ENCODE measurements around the gene EPHA6. TPM values are rescaled to one million over a fixed set of nuclear protein-coding genes. Genes with fewer than 3 reads are reported as not detected.

The EPHA6 gene
- total and polyA plus RNA-seq, 10 of the 15 experiments (the other 5 are each of a cell fraction or from before 2014, with no cell fraction given): not detected

DNA sequence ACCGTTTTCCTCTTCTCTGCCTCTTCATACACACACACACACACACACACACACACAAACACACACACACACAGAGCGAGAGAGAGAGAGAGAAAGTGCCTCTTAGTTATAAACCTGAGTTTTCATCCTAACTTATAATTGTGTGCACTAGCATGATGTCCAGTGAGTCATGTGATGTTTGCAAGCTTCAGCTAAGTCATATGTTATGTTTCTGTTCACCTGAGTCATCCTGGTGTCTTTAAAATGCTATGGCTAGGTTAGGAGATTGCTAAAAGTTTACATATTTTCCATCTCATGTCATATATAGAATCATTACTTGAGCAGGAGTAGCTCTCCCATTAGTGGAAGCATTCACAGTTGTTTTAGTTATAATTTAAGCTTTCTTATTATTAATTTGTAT lies 155.8 kb downstream of the EPHA6 start:
- no peak for ATAC-seq
- Histone ChIP-seq H3K27ac (ENCODE audit: control insufficient read depth, insufficient read depth) (no peak overlapping the region), H3K4me1 (ENCODE audit: control insufficient read depth, insufficient read depth, low read length) (no peaks in the 10 kb centered on the region), H2AFZ (ENCODE audit: control insufficient read depth, low read depth, low read length) (no peak overlapping the region), H3K9me3 (replicated peaks; ENCODE audit: control insufficient read depth, insufficient read depth, low read length) (no peaks in the 10 kb centered on the region), H3K4me2 (ENCODE audit: control insufficient read depth, insufficient read depth) (no peak overlapping the region), H3K79me2 (ENCODE audit: control insufficient read depth, insufficient read depth, low read length) (no peaks in the 10 kb centered on the region), H3K27me3 (replicated peaks in 1 of 2; ENCODE audit: control insufficient read depth in 2 of 2, insufficient read depth in 2 of 2, low read length in 1 of 2) (no peaks in the 10 kb centered on the region), H3K4me3 (no peak overlapping the region), H3K36me3 (ENCODE audit: control insufficient read depth in 2 of 2, insufficient read depth in 2 of 2, low read length in 1 of 2) (no peaks in the 10 kb centered on the region), H4K20me1 (ENCODE audit: control insufficient read depth, insufficient read depth) (no peaks in the 10 kb centered on the region), H3K9ac (ENCODE audit: control insufficient read depth, insufficient read depth, low read length) (no peak overlapping the region)
- intact Hi-C loops (cut with micrococcal nuclease; ENCODE audit: unreplicated experiment) (no loop called here), in situ Hi-C loops (cut with MboI) (no loop called here)
- 0% methylated on average over 2 of the region's 2 CpGs for WGBS (ENCODE audit: insufficient coverage, insufficient replicate concordance, low lambda C conversion rate, missing lambda C conversion rate)
- DNase-seq (ENCODE audit: low read depth, low spot score): no peak
- RAD21 ChIA-PET (ENCODE audit: unreplicated experiment): no interaction called here
- TF ChIP-seq SKIL (IDR thresholded peaks at IDR 0.05; ENCODE audit: low read depth, poor library complexity, severe bottlenecking): no peak
- no peak for TF ChIP-seq POLR2AphosphoS2 (IDR thresholded peaks at IDR 0.05; ENCODE audit: low read depth, low read length)
- TF ChIP-seq, protein P1, sequence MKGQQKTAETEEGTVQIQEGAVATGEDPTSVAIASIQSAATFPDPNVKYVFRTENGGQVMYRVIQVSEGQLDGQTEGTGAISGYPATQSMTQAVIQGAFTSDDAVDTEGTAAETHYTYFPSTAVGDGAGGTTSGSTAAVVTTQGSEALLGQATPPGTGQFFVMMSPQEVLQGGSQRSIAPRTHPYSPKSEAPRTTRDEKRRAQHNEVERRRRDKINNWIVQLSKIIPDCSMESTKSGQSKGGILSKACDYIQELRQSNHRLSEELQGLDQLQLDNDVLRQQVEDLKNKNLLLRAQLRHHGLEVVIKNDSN (IDR thresholded peaks at IDR 0.05; ENCODE audit: borderline replicate concordance, extremely low read length, insufficient read depth, low read depth, low read length): no peak
- TF ChIP-seq SMAD1 (IDR thresholded peaks at IDR 0.05; ENCODE audit: low read depth, partially characterized antibody): no peak
- TF ChIP-seq FOXM1 (IDR thresholded peaks at IDR 0.05; ENCODE audit: low read depth, low read length): no peak
- TF ChIP-seq KLF5 (IDR thresholded peaks at IDR 0.05; ENCODE audit: partially characterized antibody): no peak
- TF ChIP-seq E4F1 (IDR thresholded peaks at IDR 0.05; ENCODE audit: borderline replicate concordance, partially characterized antibody): no peak
- no peak for TF ChIP-seq CEBPB (IDR thresholded peaks at IDR 0.05; ENCODE audit: borderline replicate concordance in 1 of 2, low read depth in 2 of 2, low read length in 2 of 2)
- no TSS peak for BruUV-seq (replicated peaks)
- POLR2A ChIA-PET: no interaction called here
- SMC1A ChIA-PET (ENCODE audit: uncharacterized antibody, unreplicated experiment): no interaction called here
- FAIRE-seq: no peak
- CTCF ChIA-PET: interaction anchor here (1.1 kb wide), 1 partner anchor 10 kb away, joined by 5 read pairs; no protein-coding TSS in a partner anchor

Data from GM12878 (cell line).